ENCODE data around the gene SF3A1.

The SF3A1 gene

DNA sequence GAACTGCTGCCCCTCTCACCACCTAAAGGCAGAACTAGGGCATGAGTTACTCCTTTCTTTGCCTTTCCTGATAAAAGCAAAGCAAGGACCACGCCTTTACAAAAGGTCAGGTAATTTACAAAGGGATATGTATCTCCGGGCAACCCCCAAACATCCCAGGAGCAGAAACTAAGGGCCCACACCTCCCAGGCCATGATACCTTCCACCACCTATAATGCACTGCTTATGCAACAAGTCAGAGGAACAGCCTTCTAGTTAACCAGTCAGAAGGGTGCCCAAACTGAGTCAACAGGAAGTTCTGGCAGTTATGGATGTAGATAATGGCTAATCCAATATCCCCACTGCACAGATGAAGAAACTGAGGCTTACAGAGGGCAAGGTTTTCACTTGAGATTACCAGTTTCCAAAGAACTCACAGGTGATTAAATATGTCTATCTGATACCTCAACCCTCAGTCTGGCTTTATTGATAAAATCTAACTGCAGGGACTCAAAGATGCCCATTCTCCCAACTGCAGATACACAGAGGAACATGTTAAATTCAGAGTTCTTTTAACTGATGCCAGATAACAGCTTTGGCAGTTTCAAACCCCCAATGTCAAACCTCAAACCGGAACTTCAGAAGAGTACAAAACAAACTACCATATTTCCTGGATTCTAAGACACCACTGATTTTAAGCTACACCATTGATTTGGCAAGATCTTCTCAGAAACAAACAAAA is 50.6 kb downstream of the SF3A1 start:
- DNase-seq (ENCODE audit: low read depth in 1 of 2, low spot score in 1 of 2) = no peak

DNA sequence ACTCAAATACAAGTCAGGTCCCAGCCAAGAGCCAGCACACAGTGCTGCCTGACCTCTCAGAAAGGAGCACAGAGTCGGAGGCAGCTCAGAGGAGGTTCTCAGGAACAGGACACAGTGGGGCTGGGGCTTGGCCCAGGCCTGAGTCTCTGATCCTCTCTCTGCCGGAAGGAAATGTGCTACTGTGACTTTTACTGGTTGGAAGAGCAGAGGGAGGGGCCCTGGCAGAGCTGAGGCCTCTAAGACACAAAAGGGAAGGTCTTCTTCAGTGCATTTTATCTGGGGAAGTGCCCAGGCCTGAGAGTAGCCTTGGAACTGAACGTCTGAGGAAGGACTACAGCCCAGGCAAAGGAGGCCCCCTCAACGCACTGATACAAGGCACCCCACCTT is 51.2 kb downstream of the SF3A1 start:
- DNase-seq (ENCODE audit: low read depth in 1 of 2, low spot score in 1 of 2) = peak in 1 of 2 donors; percentile 26

DNA sequence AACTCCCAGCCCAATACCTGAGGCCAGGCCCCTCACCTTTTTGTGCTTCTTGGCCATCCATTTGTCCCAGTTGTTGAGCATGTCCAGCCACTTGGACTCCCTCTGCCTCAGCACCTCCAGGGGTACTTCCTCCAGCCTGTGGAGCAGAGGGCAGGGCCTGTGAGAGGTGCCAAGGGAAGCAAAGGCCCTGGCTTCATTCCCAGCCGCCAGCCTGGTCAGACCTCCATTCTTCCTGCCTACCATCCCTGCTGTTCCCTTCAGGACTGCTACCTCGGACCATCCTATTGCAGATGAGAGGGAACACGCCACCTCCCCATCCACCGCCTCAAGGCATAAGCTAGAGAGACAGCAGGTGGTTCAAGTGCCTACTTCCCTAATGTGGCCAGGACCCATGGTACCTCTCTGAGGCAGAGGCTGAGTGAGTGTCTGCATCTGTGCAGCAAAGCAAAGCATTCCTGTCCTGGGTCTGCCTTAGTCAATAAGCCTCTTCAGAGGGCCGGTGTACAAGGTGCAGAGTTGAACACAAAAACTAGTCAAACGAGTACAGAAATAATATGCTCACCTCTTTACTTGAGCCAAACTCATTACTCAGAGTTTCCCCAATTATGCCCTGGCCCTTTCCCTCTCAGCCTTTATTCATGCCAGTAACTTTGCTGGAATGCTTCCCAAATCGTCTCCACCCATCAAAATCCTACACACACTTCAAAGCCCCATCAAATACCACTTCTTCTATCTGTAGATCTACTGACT is 52.0 kb downstream of the SF3A1 start:
- no peak for DNase-seq (ENCODE audit: low read depth in 1 of 2, low spot score in 1 of 2)

DNA sequence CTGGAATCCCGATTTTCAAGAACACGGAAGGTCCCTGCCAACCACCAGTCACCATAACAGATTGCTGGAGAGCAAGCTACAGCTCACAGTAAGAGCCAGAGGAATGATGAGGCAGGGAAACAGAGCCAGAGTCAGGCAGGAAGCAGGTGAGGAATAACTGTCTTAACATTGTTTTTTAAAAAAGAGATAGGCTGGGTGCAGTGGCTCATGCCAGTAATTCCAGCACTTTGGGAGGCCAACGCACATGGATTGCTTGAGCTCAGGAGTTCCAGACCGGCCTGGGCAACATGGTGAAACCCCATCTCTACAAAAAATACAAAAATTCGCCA is 53.9 kb downstream of the SF3A1 start:
- DNase-seq (ENCODE audit: low read depth in 1 of 2, low spot score in 1 of 2) = no peak

DNA sequence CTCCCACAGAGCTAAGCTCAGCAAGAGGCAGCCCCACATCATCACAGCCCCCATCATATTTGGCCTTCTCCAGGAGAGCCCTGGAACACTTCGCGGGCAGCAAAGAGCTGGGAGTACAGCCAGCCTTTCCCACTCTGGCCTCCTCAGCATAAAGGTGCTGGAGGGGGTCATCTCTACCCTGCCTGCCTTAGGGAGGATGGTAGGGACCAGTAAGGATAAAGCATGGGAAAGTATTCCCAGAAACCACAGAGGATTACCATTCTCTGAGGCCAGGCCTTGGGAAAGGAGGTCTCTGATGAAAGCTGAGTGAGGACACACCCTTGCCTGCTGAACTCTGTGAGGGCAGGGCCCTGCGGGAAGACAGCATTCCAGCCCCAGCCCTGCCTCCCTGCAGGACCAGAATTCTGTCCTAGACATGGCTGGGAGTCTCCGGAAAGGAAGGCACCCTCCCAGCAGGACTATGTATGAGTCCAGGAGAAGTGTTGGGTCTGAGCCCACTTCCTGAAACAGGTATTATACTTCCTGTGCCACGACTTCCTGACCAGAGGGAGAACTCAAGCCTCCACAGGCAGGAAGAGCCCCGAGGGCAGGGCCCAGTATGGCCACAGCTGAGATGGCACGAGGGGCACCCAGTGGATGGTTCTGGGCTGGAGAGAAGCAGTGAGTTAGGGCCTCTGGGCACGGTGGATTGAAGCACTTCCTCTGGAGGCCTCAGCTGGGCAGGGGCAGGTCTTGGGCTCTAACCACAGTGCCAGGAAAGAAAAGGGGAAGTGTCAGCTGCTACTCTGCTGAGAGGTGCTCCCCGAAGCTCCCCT is 54.5 kb downstream of the SF3A1 start:
- no peak for DNase-seq (ENCODE audit: low read depth in 1 of 2, low spot score in 1 of 2)

DNA sequence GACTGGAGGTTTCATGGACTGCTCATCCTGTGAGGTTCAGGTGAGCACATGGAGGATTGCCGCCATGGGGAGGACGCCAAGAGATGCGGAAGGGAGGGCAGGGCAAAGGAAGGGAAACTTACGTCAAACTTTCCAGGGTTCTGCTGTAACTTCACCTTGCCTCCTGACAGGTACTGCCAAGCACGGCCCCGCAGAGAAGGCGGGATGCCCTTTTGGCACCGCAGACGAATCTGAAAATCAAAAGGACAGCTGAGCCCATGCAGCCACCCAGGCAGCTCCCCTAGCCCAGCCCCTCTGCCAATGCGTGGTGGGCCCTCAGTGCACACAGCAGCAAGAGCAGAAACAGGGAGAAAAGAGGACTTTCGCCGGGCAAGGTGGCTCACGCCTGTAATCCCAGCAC is 57.4 kb downstream of the SF3A1 start:
- no peak for DNase-seq (ENCODE audit: low read depth in 1 of 2, low spot score in 1 of 2)

DNA sequence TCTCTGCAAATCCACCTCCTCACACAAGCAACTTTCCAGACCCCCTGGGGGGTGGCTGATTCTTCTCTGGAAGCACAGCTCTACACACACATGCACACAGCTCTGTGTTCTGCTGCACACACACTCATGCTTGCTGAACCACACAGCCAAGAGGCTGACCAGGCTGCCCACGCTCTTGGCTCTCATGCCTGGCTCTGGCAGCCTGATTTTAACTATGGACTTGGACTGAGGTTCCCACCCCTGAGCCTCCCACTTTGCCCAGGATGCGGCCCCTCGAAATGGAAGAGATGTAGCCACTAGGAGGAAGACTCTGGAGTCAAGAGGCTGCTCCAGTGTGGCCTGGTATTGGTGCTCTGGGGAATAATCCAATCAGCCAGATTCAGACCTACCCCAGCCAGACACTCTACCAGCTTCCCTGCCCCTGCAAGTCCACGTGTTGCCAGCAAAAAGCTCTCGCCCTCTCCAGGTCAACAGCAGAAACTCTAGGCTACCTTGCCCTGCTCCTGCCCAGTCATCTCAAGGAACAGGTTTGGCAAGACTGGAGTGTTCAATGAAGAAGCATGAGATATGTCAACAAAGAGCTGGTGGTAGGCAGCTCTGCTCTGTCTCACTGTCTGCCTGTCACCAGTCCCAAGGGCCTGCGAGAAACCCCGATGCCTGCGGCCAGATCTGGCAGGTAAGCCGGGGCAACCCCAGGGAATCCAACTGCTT is 58.5 kb downstream of the SF3A1 start:
- DNase-seq (ENCODE audit: low read depth in 1 of 2, low spot score in 1 of 2) = no peak

DNA sequence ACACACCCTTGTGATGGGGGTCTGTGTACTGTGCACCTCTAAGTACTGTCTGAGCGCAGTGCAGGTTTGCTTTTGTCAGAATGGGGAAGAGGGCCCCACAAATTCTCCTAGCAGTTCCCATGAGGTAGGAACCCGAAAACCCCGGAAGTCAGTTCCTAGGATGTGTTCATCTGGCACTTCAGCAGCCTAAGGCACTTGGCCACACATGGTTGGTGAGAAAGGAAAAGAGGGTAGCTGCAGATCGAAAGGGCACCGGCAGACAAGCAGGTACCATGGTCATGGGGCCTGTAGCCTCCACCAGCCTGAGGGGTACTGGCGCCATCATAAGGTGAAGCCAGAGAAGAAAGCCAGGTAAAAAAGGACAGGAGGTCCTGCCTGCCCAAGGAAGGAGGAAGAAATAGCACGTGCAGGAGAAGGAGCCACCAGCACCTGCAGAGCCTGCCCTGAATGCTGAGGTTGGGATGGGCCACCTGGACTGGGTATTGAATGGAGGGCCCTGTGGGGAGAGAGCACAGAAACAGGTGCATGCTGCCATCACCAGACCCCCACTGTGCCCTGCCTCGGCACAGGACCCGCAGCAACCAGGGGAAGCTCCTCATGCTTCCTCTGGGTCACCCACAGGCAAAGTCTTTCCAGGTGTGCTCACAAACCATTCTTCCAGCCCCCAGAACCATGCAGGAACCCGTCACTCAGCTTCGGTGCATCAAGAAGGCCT is 59.3 kb downstream of the SF3A1 start:
- no peak for DNase-seq (ENCODE audit: low read depth in 1 of 2, low spot score in 1 of 2)

DNA sequence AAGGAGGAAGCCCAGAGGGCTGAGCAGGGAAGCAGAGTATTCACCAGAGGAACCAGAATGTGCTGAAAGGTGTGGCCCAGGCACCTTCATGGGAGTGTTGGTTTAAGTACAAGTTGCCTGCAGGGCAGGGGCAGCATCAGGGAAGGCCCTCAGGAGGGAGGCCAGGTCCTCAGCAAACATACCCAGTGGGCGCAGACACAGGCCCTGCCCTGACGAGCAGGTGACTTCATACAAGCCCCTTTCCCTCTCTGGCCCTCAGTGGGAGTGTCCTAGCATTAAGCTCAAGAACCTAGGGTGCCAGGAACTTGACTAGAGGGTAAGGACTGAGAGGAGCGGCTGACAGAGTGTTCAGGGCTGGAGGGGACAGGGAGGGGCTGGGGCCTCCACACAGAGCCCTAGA is 59.9 kb downstream of the SF3A1 start:
- no peak for DNase-seq (ENCODE audit: low read depth in 1 of 2, low spot score in 1 of 2)

DNA sequence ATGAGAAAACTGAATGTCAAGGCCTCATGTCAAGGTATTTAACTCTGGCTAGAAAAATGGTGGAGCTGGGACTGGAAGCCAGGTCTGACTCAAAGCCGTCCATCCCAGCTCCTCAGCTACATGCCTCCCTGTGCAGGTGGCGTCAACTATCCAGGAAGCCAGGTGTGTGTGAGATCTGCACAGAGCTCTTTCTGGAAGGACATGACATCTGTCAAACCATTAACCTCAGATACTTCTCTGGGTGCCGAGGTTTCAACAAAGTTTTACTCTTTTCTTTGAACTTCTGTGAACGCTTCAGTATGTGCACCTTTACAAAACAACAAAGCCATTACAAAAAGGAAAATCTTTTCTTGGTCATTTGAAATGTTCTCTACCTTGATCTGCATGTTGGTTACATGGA is 60.4 kb downstream of the SF3A1 start:
- no peak for DNase-seq (ENCODE audit: low read depth in 1 of 2, low spot score in 1 of 2)

DNA sequence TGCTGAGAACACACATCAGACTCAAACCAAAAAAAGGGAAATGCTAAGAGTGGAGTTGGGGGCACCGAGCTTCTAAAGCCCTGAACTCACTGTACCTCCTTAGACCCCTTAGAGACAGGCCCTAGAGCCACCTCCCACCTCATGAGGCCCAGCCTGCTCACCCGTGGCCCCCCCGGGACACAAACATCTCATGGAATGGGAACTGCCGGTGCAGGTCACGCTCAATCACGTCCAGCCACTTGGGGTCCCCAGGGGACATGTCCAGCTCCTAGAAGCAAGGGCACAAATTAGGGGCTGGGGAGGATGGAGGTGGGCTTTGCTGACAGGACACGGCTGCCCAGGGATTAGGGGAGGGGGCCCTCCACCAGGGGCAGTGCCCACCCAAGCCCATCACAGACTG is 61.1 kb downstream of the SF3A1 start:
- DNase-seq (ENCODE audit: low read depth in 1 of 2, low spot score in 1 of 2) = no peak

DNA sequence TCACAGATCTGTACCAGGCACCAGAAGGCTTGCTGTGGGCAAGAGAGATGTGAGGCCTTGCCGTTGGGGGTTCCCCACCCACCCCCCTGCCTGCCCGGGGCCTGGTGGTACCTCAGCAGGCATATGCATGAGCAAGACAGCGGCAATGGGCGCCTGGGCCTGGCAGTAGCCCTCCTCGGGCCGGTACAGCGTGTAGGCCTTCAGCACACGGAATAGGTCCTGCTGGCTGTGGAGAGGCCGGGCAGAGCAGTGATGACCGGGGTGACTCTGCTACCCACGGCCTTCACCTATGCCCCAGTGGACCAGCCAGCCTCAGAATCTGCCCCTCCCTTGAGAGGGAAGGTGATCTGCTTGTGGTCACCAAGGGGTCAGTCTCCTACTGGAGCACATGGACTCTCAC is 61.9 kb downstream of the SF3A1 start:
- DNase-seq (ENCODE audit: low read depth in 1 of 2, low spot score in 1 of 2) = no peak

DNA sequence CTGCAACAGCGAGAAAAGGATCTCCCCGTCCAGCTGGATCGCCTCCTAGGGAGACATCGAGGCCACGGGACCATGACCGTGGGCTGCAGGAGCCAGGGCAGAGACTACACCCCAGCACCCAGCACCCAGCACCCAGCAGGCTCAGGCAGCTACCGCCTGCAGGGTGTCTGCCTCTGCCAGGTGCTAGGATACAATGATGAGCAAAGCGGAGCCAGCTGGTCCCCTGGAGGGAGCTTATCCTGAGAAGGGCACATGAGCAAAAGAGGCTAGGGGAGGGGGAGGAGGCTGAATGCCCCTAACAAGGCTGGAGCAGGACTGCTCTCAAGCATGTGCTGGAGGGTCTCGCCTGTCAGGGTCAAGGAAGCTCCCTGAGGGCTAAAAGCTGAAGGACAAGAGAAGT is 62.6 kb downstream of the SF3A1 start:
- no peak for DNase-seq (ENCODE audit: low read depth in 1 of 2, low spot score in 1 of 2)

DNA sequence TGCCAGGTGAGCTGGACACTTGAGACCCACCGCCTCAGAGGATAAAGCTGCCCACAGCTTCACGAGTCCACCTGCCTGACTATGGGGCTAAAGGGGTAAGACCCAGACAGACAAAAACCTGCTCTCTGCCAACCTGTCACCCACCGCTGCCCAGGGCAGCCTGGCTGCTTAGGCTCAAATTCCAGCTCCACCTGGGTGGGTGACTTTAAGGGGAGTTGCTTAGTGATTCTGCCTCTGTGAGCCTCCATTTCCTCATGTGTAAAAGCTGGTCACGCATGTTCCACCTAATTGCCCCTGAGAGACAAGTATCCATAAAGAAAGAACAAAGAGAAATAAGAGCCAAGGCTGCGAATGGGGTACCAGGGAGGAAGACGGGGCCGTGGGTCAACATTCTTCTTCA is 63.7 kb downstream of the SF3A1 start:
- DNase-seq (ENCODE audit: low read depth in 1 of 2, low spot score in 1 of 2) = no peak

DNA sequence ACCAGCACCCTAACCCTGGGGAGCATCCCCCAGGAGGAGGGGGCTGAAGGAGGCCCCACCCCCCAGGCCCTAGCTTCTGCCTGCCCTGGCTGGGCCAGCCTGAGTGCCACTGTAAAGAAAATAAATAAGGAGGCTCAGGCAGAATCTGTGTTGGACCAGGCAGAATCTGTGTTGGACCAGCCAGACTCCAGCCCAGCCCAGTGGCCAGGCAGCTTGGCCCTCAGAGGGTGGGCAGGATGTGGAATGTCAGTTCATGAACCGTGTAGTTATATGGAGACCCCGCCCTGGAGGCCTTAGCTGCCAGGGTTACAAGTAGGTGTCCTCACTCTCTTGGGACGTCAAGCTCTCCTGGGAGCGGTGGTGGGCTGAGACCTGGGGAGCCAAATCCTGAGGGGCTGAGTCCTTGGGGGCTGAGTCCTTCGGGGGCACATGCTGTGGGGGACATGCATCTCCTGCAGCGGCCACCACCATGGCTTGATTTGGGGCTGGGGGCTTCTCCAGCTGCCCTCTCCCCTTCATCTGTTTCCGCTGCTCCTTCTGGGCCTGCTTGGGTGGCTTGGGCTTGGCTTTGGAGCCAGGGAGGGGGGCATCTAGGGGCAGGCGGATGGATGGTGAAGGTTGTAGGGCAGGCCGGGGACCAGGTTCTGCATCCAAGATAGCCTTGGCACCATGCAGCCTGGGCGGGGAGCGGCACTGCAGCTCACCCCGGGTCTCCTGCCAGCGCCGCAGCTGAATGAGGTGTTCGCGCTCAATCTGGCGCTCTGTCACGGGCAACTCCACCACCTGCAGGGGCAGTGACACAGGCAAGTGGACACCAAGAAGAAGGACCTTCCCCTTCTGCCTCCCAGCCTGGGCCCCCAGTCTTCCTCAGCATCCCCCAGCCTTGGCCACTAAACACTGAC is 64.4 kb downstream of the SF3A1 start:
- DNase-seq (ENCODE audit: low read depth in 1 of 2, low spot score in 1 of 2) = no peak

DNA sequence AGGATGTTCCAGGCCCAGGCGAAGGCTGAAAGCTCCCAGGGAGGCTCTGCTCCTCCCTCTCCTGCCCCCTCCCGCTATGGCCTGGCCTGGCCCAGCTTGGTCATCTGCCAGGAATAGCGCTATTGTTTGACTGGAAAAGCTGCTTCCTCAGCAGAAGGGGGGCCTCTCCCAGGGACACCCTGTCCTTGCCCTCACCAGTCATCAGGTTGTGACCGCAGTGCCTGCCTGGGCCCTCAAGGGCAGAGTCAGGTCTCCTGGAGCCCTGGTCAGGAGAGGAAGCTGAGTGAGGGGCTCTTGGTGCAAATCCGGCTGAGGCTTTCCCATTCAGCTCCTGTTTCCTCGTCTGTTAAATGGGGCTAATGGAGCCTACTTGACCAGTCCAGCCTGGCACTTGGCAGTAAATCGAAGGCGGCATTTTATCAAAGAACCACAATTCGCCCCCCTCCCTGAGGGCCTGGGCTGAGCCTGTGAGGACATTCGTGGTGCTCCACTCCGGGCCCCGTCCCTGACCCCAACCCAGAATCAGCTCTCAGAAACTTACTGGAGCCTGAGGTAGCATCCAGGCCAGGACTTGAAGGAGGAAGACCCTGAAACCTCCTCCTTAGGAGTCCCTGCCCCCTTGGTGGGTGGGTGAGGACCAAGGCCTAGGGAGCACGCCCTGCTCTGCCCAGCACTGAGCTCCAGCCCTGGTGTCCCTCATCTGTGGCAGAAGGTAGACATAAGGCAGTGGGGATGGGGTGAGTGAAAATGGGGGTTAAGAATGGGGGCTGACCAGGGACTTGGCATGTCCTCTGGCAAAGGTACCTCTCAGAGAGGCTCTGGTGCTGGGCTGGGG is 65.4 kb downstream of the SF3A1 start:
- DNase-seq (ENCODE audit: low read depth in 1 of 2, low spot score in 1 of 2) = no peak

DNA sequence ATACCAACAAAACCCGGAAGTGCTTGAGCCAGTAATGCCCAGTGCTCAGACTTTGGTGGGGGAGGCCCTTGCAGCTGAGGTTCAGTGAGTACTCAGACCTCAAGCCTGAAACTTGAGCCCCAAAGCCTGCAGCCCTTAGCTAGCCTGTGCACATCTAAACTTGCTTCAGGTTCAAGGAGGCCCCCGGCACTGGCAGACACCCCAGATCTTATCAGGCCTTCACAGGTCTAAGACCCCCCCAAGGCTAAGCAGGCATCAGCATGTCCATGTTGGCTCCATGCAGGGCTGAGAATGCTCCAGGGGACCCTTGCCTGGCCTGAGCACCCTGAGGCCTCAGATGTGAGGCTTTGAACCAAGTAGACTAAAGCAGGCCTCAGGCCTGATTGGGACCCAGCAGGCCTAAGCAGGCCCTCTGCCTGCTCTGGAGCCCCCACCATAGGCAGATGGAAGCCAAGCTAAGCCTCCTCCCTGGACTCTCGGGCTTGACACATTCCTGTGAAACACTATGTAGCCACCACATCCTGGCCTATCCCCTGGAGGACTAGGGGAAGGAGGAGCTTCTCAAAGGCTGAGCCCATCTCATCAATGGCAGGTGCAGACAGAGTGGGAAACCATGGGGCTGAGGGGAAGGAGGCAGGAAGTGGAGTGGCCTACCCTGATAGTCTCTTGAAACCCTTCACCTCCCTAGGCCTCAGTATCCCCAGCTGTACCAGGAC is 66.2 kb downstream of the SF3A1 start:
- DNase-seq (ENCODE audit: low read depth in 1 of 2, low spot score in 1 of 2) = no peak

DNA sequence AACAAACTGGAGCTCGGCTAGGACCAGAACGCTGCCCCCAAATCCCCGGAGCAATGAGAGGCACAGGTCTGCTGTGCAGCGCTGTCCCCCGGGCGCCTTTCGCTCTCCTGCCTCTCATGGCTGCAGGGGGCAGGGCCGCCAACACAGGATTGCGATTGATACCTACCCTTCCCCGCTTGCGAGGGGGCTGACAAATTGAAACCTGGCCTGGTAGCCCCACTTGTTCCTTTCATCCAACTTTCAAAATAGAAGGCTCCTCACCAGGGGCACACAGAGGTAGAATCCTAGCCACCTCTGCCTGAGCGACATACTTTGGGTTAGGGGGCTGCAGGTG is 66.7 kb downstream of the SF3A1 start:
- DNase-seq (ENCODE audit: low read depth in 1 of 2, low spot score in 1 of 2) = no peak
